SU-DHL-6 (cell line): ENCODE results near the gene SUN5.

ENCODE experiments used
- H2AFZ ChIP-seq: fragments of 200-600 bp; sonication (generic); 2 replicates; pipeline ENCODE4 v1.6.1; 2014; ENCODE audit warnings: low read depth, mild to moderate bottlenecking, moderate library complexity, mixed read lengths, antibody characterized with exemption, low read length; ENCODE audit not compliant: severe bottlenecking
- H3F3A ChIP-seq: fragments of 200-600 bp; shearing (Covaris generic); 2 replicates; pipeline ENCODE4 v1.6.0; 2016; ENCODE audit warnings: antibody characterized with exemption, mild to moderate bottlenecking; ENCODE audit not compliant: insufficient read depth
- H3K27ac ChIP-seq: fragments of 200-600 bp; sonication (generic); 2 replicates; pipeline ENCODE4 v1.5.1; 2016; ENCODE audit warnings: low read depth, mild to moderate bottlenecking, low read length, moderate library complexity, mixed read lengths
- H3K27me3 ChIP-seq: fragments of 200-600 bp; sonication (generic), shearing (Covaris generic); 2 replicates; pipeline ENCODE4 v1.6.0; 2014; ENCODE audit warnings: mild to moderate bottlenecking, low read length
- H3K36me3 ChIP-seq: fragments of 200-600 bp; sonication (generic); 2 replicates; pipeline ENCODE4 v1.6.1; 2014; ENCODE audit warnings: mild to moderate bottlenecking, low read length, mixed read lengths
- H3K4me2 ChIP-seq: fragments of 300-600, 200-600 bp; shearing (Covaris generic), sonication (generic); 2 replicates; pipeline ENCODE4 v1.6.0; 2014; ENCODE audit warnings: low read length, low read depth, mild to moderate bottlenecking; ENCODE audit not compliant: poor library complexity, severe bottlenecking
- H3K4me3 ChIP-seq: fragments of 200-600 bp; sonication (generic); 2 replicates; pipeline ENCODE4 v1.5.1; 2014; ENCODE audit warnings: antibody characterized with exemption, low read length, mild to moderate bottlenecking, mixed read lengths; ENCODE audit not compliant: insufficient read depth, poor library complexity, severe bottlenecking
- H3K79me2 ChIP-seq: fragments of 200-600 bp; sonication (generic); 2 replicates; pipeline ENCODE4 v1.6.1; 2014; ENCODE audit warnings: mild to moderate bottlenecking, low read length, moderate library complexity; ENCODE audit not compliant: insufficient read depth
- H3K9ac ChIP-seq: fragments of 200-600 bp; sonication (generic); 2 replicates; pipeline ENCODE4 v1.7.0; 2014; ENCODE audit warnings: mild to moderate bottlenecking, low read length
- H3K9me2 ChIP-seq: fragments of 200-600 bp; sonication (generic); replicated peaks from 2 replicates; pipeline ENCODE4 v1.6.1; 2014; ENCODE audit warnings: low read length; ENCODE audit not compliant: insufficient read depth
- H3K9me3 ChIP-seq: fragments of 200-600 bp; sonication (generic); 2 replicates; pipeline ENCODE4 v1.6.1; 2014; ENCODE audit warnings: low read length, mixed read lengths; ENCODE audit not compliant: insufficient read depth
- H4K20me1 ChIP-seq: fragments of 200-600 bp; sonication (generic); 2 replicates; pipeline ENCODE4 v1.6.1; 2014; ENCODE audit warnings: low read depth, mild to moderate bottlenecking, antibody characterized with exemption, low read length, moderate library complexity, mixed read lengths
- EZH2phosphoT487 ChIP-seq: fragments of 200-600 bp; sonication (generic), shearing (Covaris generic); conservative IDR thresholded peaks from 2 replicates; pipeline ENCODE4 v1.6.1; 2018; ENCODE audit warnings: mild to moderate bottlenecking, antibody characterized with exemption, low read length, moderate library complexity, mixed read lengths
- TF ChIP-seq, protein P1 (sequence below): fragments of 200-600 bp; sonication (generic); IDR thresholded peaks from one replicate; pipeline ENCODE4 v1.5.1; 2017; ENCODE audit warnings: antibody characterized with exemption, mild to moderate bottlenecking, low read length, moderate library complexity; ENCODE audit not compliant: insufficient read depth, poor library complexity, severe bottlenecking

SUN5 gene

DNA sequence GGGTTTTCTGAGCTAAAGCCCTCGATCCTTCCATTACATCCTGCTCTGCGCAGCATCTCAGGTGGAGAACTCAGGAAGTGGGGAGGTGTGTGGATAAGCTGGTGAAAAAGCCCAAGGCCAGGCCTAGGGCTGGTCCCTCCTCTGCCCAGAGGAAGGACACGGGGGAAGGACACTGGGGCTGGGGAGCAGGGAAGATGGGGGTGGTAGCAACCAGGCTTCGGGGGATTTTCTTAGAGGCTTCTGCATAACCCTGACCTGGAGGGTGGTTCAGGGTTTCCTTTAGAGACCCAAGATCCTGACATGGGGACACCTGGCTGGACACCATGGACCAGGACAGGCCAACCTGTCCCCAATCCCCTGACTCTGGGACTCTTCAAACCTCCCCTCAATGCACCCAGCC is 37.9 kb downstream of the SUN5 start:
- Histone ChIP-seq H2AFZ (no peak overlapping the region), H3K9me3 (no peaks in the 10 kb centered on the region), H3K4me3 (no peak overlapping the region), H3K27me3 (no peaks in the 10 kb centered on the region), H3F3A (no peaks in the 10 kb centered on the region), H3K79me2 (no peaks in the 10 kb centered on the region), H3K9ac (no peak overlapping the region), H3K36me3 (no peaks in the 10 kb centered on the region), H3K9me2 (no peaks in the 10 kb centered on the region), H3K4me2 (no peak overlapping the region), H4K20me1 (no peaks in the 10 kb centered on the region), H3K27ac (no peak overlapping the region)
- no peak for TF ChIP-seq EZH2phosphoT487
- TF ChIP-seq, protein P1, sequence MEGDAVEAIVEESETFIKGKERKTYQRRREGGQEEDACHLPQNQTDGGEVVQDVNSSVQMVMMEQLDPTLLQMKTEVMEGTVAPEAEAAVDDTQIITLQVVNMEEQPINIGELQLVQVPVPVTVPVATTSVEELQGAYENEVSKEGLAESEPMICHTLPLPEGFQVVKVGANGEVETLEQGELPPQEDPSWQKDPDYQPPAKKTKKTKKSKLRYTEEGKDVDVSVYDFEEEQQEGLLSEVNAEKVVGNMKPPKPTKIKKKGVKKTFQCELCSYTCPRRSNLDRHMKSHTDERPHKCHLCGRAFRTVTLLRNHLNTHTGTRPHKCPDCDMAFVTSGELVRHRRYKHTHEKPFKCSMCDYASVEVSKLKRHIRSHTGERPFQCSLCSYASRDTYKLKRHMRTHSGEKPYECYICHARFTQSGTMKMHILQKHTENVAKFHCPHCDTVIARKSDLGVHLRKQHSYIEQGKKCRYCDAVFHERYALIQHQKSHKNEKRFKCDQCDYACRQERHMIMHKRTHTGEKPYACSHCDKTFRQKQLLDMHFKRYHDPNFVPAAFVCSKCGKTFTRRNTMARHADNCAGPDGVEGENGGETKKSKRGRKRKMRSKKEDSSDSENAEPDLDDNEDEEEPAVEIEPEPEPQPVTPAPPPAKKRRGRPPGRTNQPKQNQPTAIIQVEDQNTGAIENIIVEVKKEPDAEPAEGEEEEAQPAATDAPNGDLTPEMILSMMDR = no peak

DNA sequence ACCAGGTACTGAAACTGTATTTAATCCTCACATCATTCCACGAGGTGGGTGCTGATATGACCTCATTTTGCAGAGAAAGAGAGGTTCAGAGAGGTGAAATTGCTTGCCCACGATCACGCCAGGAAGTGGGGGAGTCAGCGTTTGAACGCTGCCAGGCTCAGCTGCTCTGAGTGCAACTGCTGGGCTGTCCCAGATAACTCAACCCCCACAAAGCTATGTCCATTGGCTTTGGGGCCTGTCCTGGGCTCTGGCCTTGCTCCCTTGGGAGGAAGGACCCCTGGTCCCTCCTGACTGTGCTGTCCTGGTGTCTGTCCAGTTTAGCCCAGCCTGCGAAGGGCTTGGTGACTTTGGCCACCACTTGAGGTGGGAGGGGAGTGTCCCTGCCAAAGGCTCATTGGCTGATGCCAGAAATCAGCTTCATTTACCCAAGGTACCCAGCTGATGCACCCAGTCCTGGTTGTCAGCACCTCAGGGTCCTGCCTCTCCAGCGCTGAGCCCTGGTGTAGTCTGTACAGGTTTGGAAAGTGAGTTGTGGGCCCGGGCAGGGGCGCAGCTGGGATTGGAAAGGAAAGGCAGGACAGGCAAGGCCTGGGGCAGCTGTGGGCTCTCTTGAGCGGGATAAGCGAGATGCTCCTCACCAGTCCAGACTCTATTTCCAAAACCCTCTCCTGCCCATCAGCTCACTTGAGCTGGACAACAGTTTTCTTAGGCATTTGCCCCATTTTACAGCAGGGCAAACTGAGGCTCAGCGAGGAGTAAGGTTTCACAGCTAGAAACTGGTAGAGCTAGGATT is 38.5 kb downstream of the SUN5 start:
- TF ChIP-seq EZH2phosphoT487 = no peak
- TF ChIP-seq, protein P1 = no peak
- no peaks in the 10 kb centered on the region for H3K79me2 ChIP-seq
- no peaks in the 10 kb centered on the region for H3K9me3 ChIP-seq
- no peak overlapping the region for H2AFZ ChIP-seq
- H3K9ac ChIP-seq = no peak overlapping the region
- no peaks in the 10 kb centered on the region for H4K20me1 ChIP-seq
- no peak overlapping the region for H3K4me3 ChIP-seq
- H3K36me3 ChIP-seq = no peaks in the 10 kb centered on the region
- no peaks in the 10 kb centered on the region for H3F3A ChIP-seq
- no peaks in the 10 kb centered on the region for H3K27me3 ChIP-seq
- no peaks in the 10 kb centered on the region for H3K9me2 ChIP-seq
- no peak overlapping the region for H3K4me2 ChIP-seq
- no peak overlapping the region for H3K27ac ChIP-seq

DNA sequence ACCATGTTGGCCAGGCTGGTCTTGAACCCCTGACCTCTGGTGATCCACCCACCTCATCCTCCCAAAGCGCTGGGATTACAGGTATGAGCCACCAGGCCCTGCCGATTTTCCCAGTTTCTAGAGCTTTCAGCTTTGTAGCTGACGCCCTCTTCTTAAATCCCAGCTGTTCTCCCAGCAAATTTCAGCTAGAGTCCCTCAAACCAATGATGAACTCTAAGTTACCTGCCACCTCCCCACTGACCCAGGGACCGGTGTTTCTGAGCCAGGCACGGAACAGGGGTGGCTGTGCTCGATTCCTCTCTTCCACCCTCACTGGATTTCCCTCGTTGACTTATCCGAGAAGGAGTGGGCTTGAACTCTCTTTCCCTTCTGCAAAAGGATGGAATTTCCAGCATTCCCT is 39.1 kb downstream of the SUN5 start:
- H3K4me3 ChIP-seq = no peak overlapping the region
- no peaks in the 10 kb centered on the region for H3K27me3 ChIP-seq
- no peak overlapping the region for H3K27ac ChIP-seq
- no peaks in the 10 kb centered on the region for H3K9me2 ChIP-seq
- no peaks in the 10 kb centered on the region for H4K20me1 ChIP-seq
- no peak overlapping the region for H3K9ac ChIP-seq
- H2AFZ ChIP-seq = no peak overlapping the region
- H3K9me3 ChIP-seq = no peaks in the 10 kb centered on the region
- no peak overlapping the region for H3K4me2 ChIP-seq
- TF ChIP-seq, protein P1 = no peak
- no peak for TF ChIP-seq EZH2phosphoT487
- H3K79me2 ChIP-seq = no peaks in the 10 kb centered on the region
- H3K36me3 ChIP-seq = no peaks in the 10 kb centered on the region
- H3F3A ChIP-seq = no peaks in the 10 kb centered on the region
